Activated CD8-positive, alpha-beta T cell treated with anti-CD3 and anti-CD28 coated beads, Interleukin-2, amount 10 ng/mL, durations not matched to agents 7 days and 5 days (primary cell): ENCODE measurements around the gene FRG2B. TPM values are rescaled to one million over a fixed set of nuclear protein-coding genes. Genes with fewer than 3 reads are reported as not detected.
"Not testable (repeated sequence)": the region's sequence is repeated elsewhere in the genome, so short reads cannot be mapped to it uniquely, and the experiment has no call there.

Source experiments
- ATAC-seq: fragments of 150-1000 bp; cut with Tn5 transposase; one replicate; pipeline ENCODE4 v1.10.0; 2021; ENCODE audit warnings: moderate library complexity
- CTCF ChIA-PET: fragments of 350-600 bp; sonication (Branson Sonifier 250); formaldehyde crosslinking; loops from one replicate; lab custom pipeline; 2021; ENCODE audit warnings: antibody characterized with exemption; lab: Charles Lee
- POLR2A ChIA-PET: fragments of 350-600 bp; sonication (Branson Sonifier 250); formaldehyde crosslinking; loops from one replicate; lab custom pipeline; 2021; ENCODE audit warnings: antibody characterized with exemption; lab: Charles Lee
- DNase-seq: peaks from one replicate; pipeline ENCODE4 v3.0.0-alpha.2; 2020
- H3K27ac Mint-ChIP-seq: one replicate; pipeline ENCODE4 v1.8.0; 2021; ENCODE audit warnings: mild to moderate bottlenecking, mixed read lengths
- H3K27me3 Mint-ChIP-seq: one replicate; pipeline ENCODE4 v1.8.0; 2021; ENCODE audit warnings: low read depth, mixed read lengths
- H3K36me3 Mint-ChIP-seq: one replicate; pipeline ENCODE4 v1.8.0; 2021; ENCODE audit warnings: low read depth, mixed read lengths
- H3K4me1 Mint-ChIP-seq: one replicate; pipeline ENCODE4 v1.8.0; 2021; ENCODE audit warnings: low read depth, mixed read lengths
- H3K4me3 Mint-ChIP-seq: one replicate; pipeline ENCODE4 v1.8.0; 2021; ENCODE audit warnings: mild to moderate bottlenecking, mixed read lengths
- H3K9me3 Mint-ChIP-seq: one replicate; pipeline ENCODE4 v1.8.0; 2022; ENCODE audit warnings: mixed read lengths; ENCODE audit not compliant: insufficient read depth
- total RNA-seq, 2 experiments: library from RNA; stranded (reverse); gene quantifications; one replicate each; pipeline ENCODE4 v1.2.3, GENCODE V29; 2021

Gene FRG2B
- total RNA-seq, 2 experiments from 2014 or later, result not detected

GRCh38 chr10:133590226-133590969 is 36.2 kb downstream of the FRG2B start:
- CTCF ChIA-PET, result no interaction called here

DNA sequence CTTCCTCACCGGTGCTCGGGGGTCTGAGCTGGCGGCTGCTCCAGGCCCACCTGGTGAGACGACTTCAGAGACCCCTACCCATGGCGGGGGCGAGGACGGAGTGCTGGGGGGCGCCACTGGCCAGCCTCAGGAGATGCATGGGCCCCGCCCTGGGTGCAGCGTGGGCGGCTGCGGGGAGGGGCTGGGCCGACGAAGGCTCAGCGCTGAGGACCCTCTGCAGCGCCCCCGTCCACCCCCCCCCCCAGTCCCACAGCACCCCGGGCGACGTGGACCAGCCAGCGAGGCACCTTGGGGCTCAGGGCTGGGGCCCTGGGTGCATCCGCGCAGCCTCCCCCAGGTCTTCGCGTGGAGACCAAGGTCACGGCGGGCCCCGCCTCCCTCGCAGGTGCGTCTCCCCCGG is 49.6 kb downstream of the FRG2B start:
- H3K36me3 Mint-ChIP-seq, POLR2A ChIA-PET, H3K27me3 Mint-ChIP-seq, DNase-seq, H3K4me1 Mint-ChIP-seq, ATAC-seq, CTCF ChIA-PET, H3K4me3 Mint-ChIP-seq, H3K27ac Mint-ChIP-seq: not testable (repeated sequence)
- H3K9me3 Mint-ChIP-seq, result peaks cover 10% of the 10 kb centered on the region

More at GRCh38 chr10:133590226-133590969, 36.2 kb downstream of the FRG2B start:
- no peak overlapping the region for H3K27ac Mint-ChIP-seq
- ATAC-seq, result no peak
- no peak overlapping the region for H3K4me3 Mint-ChIP-seq
- no peak for DNase-seq
- H3K4me1 Mint-ChIP-seq, result no peaks in the 10 kb centered on the region
- H3K9me3 Mint-ChIP-seq, result no peaks in the 10 kb centered on the region
- H3K36me3 Mint-ChIP-seq, result no peaks in the 10 kb centered on the region
- POLR2A ChIA-PET, result no interaction called here
- peaks cover 29% of the 10 kb centered on the region for H3K27me3 Mint-ChIP-seq

Other genes with a start within 250 kb of the FRG2B start
- 1 to 10 TPM; 5.8 to 6.5 TPM for gene PAOX, start 247.5 kb downstream of the FRG2B start, total RNA-seq
- gene MTG1, start 232.6 kb downstream of the FRG2B start, total RNA-seq, result 10 to 100 TPM; 51.8 to 54.8 TPM
- gene SPRN, start 202.2 kb downstream of the FRG2B start, total RNA-seq, result not detected
- 1 to 10 TPM; 2.0 to 2.7 TPM for gene SCART1, start 172.8 kb downstream of the FRG2B start, total RNA-seq
- gene CYP2E1, start 99.4 kb downstream of the FRG2B start, total RNA-seq, result under 1 TPM in 1 of 2 experiments, not detected in 1; 0.13 TPM
- gene SYCE1, start 61.2 kb downstream of the FRG2B start, total RNA-seq, result under 1 TPM in 1 of 2 experiments, not detected in 1; 0.21 TPM